HG03095 (cell line): ENCODE results near the gene RGL1.

Source experiments
- ATAC-seq: cut with Tn5 transposase; IDR thresholded peaks from one replicate; pipeline ENCODE4 v1.9.1; 2021; ENCODE audit warnings: moderate library complexity; ENCODE audit not compliant: unreplicated experiment

RGL1 gene

DNA sequence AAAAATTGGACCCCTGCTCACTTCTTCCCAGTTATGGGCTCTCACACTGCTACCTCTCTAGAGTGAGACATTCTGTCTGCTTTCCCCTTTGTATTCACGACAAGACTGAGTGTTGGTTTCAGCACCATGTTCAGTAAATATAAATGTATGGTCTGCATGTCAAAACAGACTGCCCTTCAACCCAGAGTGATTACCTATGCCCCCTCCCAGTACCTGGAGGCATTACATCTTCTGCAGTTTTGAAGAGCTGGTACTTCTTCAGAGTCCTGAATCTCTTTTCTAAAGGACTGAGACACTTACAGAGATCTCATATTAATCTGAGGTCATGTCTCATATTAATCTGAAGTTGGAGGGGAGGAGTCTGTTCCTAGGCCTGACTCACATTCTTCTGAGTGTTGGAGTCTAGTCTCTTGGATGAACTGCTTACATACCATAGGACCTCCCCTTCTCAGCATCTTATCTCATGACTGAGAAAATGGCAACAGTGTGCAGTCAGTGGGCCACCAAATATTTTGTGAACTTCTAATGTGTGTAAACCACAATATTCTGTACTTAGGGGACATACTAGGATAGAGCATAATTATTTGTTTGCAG, 80.3 kb downstream of the RGL1 start:
- ATAC-seq = no peak

- no peak for ATAC-seq
Measured at GRCh38 chr1:183886083-183886828, 81.3 kb downstream of the RGL1 start.

- no peak for ATAC-seq
Measured at GRCh38 chr1:183886853-183887252, 81.9 kb downstream of the RGL1 start.

GRCh38 chr1:183887826-183888819, 83.2 kb downstream of the RGL1 start:
- ATAC-seq = no peak

- ATAC-seq = no peak
Measured at GRCh38 chr1:183889095-183889494, 84.2 kb downstream of the RGL1 start.

- peak; percentile 78 for ATAC-seq
Measured at GRCh38 chr1:183891158-183891856, 86.4 kb downstream of the RGL1 start.

DNA sequence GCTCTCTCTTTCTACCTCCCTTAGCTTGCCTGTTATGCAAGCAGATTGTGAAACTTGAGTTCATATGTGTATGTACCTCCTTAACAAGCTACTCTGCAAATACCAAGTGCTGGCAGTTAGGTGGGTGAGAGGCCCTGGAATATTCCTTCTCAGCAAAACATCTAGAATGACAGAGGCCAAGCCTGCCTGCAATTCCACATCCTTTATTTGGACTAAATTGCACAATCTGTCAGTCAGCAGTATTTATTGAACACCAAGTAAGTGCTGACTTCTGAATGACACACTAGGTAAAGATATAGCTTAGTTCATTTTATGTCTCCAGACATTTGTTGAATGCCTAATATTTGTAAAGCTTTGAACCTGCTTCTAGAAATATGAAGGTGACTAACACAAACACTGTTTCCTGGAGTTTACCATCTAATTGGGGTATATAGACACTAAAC, 87.5 kb downstream of the RGL1 start:
- no peak for ATAC-seq

DNA sequence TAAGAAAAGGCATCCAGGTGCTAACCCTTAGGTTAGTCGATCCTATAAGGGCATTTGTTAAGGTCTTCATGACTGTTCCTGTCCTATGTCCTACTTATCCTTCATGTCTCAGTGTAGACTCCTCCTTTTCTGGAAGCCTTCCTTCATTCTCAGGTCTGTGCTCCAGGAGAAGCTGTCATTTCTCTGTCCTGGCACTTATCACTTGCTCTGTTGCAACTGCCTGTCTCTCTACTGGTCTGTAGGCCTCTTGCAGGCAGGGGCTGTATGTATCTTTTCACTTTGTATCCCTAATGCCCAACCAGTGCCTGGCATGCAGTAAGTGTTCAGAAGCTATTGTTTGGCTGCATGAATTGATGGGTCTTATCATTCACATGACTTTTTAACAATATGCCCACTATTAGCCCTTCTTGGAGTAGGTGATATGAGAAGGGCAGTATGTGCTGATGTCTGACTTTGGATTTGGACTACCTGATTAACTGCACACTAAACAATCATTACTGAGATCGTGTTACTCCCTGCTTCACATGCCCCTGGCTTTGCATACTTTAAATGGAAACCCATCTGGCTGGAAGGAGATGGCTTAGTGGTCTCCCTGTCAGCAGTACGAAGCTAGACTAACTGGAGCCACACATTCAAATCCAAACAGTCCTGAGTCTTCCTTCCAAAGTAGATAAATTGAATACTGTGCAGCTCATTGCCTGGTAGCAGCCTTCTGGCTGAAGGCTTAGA, 88.8 kb downstream of the RGL1 start:
- no peak for ATAC-seq

GRCh38 chr1:183894290-183894565, 89.3 kb downstream of the RGL1 start:
- no peak for ATAC-seq

- ATAC-seq = no peak
Measured at GRCh38 chr1:183896466-183897048, 91.6 kb downstream of the RGL1 start.

GRCh38 chr1:183898001-183898396, 93.1 kb downstream of the RGL1 start:
- ATAC-seq = peak; percentile 17

DNA sequence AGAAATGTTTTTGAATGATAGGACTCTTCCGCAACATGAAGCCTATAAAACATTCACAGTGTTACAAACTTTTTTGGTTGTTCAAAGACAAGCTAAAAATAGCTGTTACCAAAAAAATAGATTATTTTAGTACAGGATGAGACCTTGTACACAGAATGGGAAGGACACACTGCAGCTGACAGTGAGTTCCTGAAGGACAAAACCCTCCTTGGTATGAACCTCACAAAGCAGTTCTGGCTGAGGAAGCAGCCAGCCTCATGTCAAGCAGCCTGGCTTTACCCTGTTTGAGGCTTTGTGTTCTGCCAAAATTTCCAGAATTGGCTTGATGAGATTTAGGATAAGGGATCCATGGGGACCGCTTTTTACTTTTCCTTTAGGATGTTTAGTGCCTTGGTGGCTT, 93.7 kb downstream of the RGL1 start:
- no peak for ATAC-seq

GRCh38 chr1:183901748-183902330, 96.9 kb downstream of the RGL1 start:
- ATAC-seq = no peak

GRCh38 chr1:183903101-183903500, 98.2 kb downstream of the RGL1 start:
- no peak for ATAC-seq

GRCh38 chr1:183905508-183906113, 100.7 kb downstream of the RGL1 start:
- ATAC-seq = no peak

- ATAC-seq = no peak
Measured at GRCh38 chr1:183907070-183907469, 102.2 kb downstream of the RGL1 start.

DNA sequence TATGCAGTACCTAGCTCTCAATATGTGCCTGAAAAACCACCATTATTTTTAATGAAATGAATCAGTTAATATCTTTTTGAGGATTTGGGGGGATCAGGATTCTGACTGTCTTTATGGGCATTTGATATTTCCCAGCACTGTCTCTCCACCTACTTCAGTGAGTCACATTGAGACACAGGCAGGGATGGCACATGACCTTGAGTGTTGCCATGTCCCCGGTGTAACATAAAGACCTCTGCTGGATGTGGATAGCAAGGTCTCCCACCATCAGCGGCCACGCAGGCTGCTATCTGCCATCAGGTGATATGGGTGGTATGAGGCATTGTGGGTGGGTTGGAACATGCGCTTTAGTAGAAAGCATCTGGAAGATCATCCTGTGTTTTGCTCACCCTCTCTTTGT, 103.2 kb downstream of the RGL1 start:
- no peak for ATAC-seq

DNA sequence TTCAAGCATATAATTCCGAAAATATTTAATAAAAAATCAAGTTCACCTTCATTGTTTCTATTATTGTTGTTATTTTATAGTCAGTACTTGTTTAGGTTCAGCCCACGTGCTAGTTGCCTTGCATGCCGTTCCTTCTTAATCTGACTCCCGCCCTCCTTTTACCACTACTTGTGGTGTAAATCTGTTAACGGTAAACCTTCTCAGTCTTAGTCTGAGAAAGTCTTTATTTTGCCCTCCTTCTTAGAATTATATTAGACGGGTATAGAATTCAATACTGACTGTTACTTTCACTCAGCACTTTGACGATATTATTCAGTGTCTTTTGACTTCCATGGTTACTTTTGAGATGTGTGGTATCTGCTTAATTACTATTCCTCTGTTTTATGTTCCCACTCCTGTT, 104.8 kb downstream of the RGL1 start:
- ATAC-seq = no peak

DNA sequence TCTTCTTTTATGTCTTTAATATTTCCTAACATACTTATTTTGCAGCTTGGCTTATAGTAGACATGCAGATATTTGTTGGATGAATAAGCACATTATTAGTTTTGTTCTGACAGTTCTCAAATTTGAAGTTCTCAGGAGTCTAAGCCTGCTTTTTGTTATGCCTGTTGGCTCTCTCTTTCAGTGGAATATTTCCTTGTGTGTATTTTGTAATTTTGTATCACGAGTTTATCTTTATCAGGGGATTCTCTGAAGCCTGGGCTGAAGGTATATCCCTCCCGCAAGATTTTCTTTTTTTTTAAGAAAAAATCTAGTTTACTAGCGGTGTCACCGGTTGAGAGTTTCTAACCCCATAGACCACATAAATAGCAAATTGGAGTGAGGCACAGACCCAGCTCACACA, 105.9 kb downstream of the RGL1 start:
- ATAC-seq = no peak
